GM12878 (cell line): ENCODE data around the gene BCR. TPM values are rescaled to one million over a fixed set of nuclear protein-coding genes. Genes with fewer than 3 reads are reported as not detected.

Experiments
- polyA plus RNA-seq, 11 experiments: library from polyadenylated mRNA; depleted of rRNA in 4 of 11; unstranded in 6 of 11; stranded (reverse) in 5 of 11; fragments of >200 nt; fragmentation: Nextera tagmentation in 4 of 11; fragmentation: Illumina TruSeq in 1 of 11; extraction: Ambion mirVana in 4 of 11; extraction: Trizol in 1 of 11; gene quantifications; 1 replicate in 1 of 11; 2 replicates in 10 of 11; pipeline versions ENCODE4 v1.2.1 to v1.2.3, GENCODE V29; 2011 to 2016; ENCODE audit warnings: inconsistent platforms in 2 of 11, missing spikeins in 2 of 11, low read depth in 1 of 11
- small RNA-seq: library from RNA; depleted of rRNA; stranded (forward); fragments of <200 nt; gene quantifications from one replicate; pipeline ENCODE3, GENCODE V24; 2014
- total RNA-seq, 4 experiments: library from RNA; depleted of rRNA in 3 of 4; stranded (reverse); fragments of >200 nt in 3 of 4; fragmentation: Illumina TruSeq in 1 of 4; extraction: Trizol in 1 of 4; gene quantifications; 2 replicates each; pipeline versions ENCODE4 v1.2.1 to v1.2.3, GENCODE V29; 2013 to 2021

BCR gene
- total and polyA plus RNA-seq, 10 of the 15 experiments (the other 5 are each of a cell fraction or from before 2014, with no cell fraction given): 1.7 to 64.7 (median 18.4) TPM

Small RNA genes within 50 kb of the gene (small RNA-seq; reads per million reads assigned to genes)
- not detected for gene BCRP8
- not detected for gene RF00017
- not detected for gene RF00066
- gene RN7SL263P: not detected

Other genes with a start within 250 kb of the BCR start
- 0.60 and 0.73 TPM in 2 replicates for gene GNAZ, start 110.0 kb upstream of the BCR start, total RNA-seq (2014; rRNA removed)
- 0.36 and 0.46 TPM in 2 replicates for gene GNAZ, start 110.0 kb upstream of the BCR start, total RNA-seq (2014; rRNA removed; fragmentation: Illumina TruSeq; extraction: Trizol)
- gene GNAZ, start 110.0 kb upstream of the BCR start, total RNA-seq (2021): 0.51 and 0.96 TPM in 2 replicates
- gene GNAZ, start 110.0 kb upstream of the BCR start, polyA plus RNA-seq (2011; rRNA removed): 0.68 and 1.0 TPM in 2 replicates
- gene GNAZ, start 110.0 kb upstream of the BCR start, polyA plus RNA-seq (2014; fragmentation: Illumina TruSeq; extraction: Trizol): 0.14 and 0.44 TPM in 2 replicates
- gene GNAZ, start 110.0 kb upstream of the BCR start, polyA plus RNA-seq (2014; fragmentation: Nextera tagmentation; extraction: Ambion mirVana): under 1 TPM in 1 of 2 experiments, not detected in 1; 0.09 TPM
- gene GNAZ, start 110.0 kb upstream of the BCR start, polyA plus RNA-seq (2014; rRNA removed): 0.54 and 1.5 TPM in 2 replicates
- under 1 TPM; 0.16 to 0.28 TPM for gene GNAZ, start 110.0 kb upstream of the BCR start, polyA plus RNA-seq (2016; fragmentation: Nextera tagmentation; extraction: Ambion mirVana)
- gene RSPH14, start 38.5 kb upstream of the BCR start, total RNA-seq (2014; rRNA removed): 1.2 TPM in 1 of 2 replicates, not detected in the other
- 0.74 and 0.85 TPM in 2 replicates for gene RSPH14, start 38.5 kb upstream of the BCR start, total RNA-seq (2014; rRNA removed; fragmentation: Illumina TruSeq; extraction: Trizol)
- 0.43 and 0.95 TPM in 2 replicates for gene RSPH14, start 38.5 kb upstream of the BCR start, total RNA-seq (2021)
- gene RSPH14, start 38.5 kb upstream of the BCR start, polyA plus RNA-seq (2011; rRNA removed): 1.5 and 1.6 TPM in 2 replicates
- gene RSPH14, start 38.5 kb upstream of the BCR start, polyA plus RNA-seq (2014; fragmentation: Illumina TruSeq; extraction: Trizol): 0.13 TPM in 1 of 2 replicates, not detected in the other
- 1 to 10 TPM in 1 of 2 experiments, under 1 TPM in 1; 0.80 to 1.4 TPM for gene RSPH14, start 38.5 kb upstream of the BCR start, polyA plus RNA-seq (2014; fragmentation: Nextera tagmentation; extraction: Ambion mirVana)
- 0.35 and 0.81 TPM in 2 replicates for gene RSPH14, start 38.5 kb upstream of the BCR start, polyA plus RNA-seq (2014; rRNA removed)
- gene RSPH14, start 38.5 kb upstream of the BCR start, polyA plus RNA-seq (2016; fragmentation: Nextera tagmentation; extraction: Ambion mirVana): under 1 TPM; 0.21 to 0.35 TPM
- 0.79 and 1.0 TPM in 2 replicates for gene RAB36, start 35.0 kb upstream of the BCR start, total RNA-seq (2014; rRNA removed)
- gene RAB36, start 35.0 kb upstream of the BCR start, total RNA-seq (2014; rRNA removed; fragmentation: Illumina TruSeq; extraction: Trizol): 0.31 and 0.74 TPM in 2 replicates
- 1.0 and 1.3 TPM in 2 replicates for gene RAB36, start 35.0 kb upstream of the BCR start, total RNA-seq (2021)
- gene RAB36, start 35.0 kb upstream of the BCR start, polyA plus RNA-seq (2011; rRNA removed): 1.1 and 2.7 TPM in 2 replicates
- 0.73 and 0.87 TPM in 2 replicates for gene RAB36, start 35.0 kb upstream of the BCR start, polyA plus RNA-seq (2014; fragmentation: Illumina TruSeq; extraction: Trizol)
- under 1 TPM; 0.45 to 0.46 TPM for gene RAB36, start 35.0 kb upstream of the BCR start, polyA plus RNA-seq (2014; fragmentation: Nextera tagmentation; extraction: Ambion mirVana)
- gene RAB36, start 35.0 kb upstream of the BCR start, polyA plus RNA-seq (2014; rRNA removed): 0.62 and 1.3 TPM in 2 replicates
- 1 to 10 TPM; 1.4 TPM for gene RAB36, start 35.0 kb upstream of the BCR start, polyA plus RNA-seq (2016; fragmentation: Nextera tagmentation; extraction: Ambion mirVana)